NCI-H1105 (cell line): Measurements from ENCODE around the gene LCOR.
"Not testable (repeated sequence)": the region's sequence is repeated elsewhere in the genome, so short reads cannot be mapped to it uniquely, and the experiment has no call there.

Experiments
- DNase-seq: peaks from one replicate; lab custom pipeline; 2025; lab: John Stamatoyannopoulos, UW

Gene LCOR

DNA sequence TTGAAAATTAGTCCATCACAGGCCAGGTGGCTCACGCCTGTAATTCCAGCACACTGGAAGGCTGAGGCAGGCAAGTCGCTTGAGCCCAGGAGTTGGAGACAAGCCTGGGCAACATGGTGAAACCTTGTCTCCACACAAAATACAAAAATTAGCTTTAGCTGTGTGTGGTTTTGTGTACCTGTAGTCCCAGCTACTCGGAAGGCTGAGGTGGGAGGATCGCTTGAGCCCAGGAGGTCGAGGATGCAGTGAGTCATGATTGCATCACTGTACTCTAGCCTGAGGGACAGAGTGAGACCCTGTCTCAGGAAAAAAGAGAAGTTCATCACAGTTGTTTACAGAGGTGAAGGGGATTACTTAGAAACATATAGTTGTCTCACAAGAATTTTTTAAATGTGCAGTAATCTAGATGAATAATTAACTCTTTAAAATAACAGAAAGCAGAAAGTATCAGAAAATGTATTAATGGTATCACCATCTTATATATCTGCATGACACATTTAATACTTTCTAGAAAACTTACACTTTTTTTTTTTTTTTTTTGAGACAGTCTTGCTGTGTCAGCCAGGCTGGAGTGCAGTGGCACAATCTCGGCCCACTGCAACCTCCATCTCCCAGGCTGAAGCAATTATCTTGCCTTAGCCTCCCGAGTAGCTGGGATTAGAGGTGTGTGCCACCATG is 8.9 kb downstream of the LCOR start:
- no peak for DNase-seq

DNA sequence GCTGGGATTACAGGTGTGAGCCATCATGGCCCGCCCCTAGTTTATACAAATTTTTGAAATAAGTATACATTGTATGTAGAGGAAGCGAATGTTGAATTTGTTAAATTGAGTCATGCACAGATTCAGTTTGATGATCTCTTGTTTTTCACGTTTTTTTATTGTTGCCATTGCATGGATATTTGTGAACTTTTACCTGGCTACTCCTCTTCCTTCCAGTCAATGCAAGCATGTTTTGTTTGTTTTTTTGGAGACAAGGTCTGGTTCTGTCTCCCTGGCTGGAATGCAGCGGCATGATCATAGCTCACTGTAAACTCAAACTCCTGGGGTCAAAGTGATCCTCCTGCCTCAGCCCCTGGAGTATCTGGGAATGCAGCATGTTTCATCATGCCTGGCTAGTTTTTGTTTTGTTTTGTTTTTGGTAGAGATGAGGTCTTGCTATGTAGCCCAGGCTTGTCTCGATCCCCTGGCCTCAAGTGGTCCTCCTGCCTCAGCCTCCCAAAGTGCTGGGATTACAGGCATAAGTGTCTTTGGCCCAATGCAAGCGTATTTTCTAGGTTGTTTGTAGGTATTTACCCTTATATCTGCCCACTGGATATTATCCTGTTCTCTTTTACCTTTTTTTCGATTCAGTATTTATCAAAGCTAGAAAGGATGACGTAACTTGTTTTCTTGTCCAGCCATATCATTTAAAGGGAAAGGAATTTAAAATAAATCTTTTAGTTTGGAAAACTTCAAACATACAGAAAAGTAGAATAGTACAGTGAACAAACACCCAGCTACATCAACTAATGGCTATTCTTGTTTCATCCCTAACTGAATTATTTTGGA is 11.0 kb downstream of the LCOR start:
- no peak for DNase-seq

DNA sequence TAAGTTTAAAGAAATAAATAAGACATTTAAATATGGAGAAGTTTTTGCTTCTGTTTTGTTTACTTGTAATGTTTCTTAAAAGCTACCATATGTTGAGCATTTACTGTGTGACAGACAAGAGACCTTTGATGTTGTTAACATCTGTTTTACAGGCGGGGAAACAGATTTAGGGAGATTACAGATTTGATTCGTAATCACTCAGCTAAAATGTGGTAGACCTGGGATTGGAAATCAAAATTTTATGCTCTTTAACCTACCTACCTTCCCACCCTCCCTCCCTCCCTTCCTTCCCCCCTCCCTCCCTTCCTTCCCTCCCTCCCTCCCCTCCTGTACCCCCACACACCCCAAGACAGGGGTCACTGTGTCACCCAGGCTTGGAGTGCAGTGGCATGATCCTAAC is 11.7 kb downstream of the LCOR start:
- DNase-seq = no peak

DNA sequence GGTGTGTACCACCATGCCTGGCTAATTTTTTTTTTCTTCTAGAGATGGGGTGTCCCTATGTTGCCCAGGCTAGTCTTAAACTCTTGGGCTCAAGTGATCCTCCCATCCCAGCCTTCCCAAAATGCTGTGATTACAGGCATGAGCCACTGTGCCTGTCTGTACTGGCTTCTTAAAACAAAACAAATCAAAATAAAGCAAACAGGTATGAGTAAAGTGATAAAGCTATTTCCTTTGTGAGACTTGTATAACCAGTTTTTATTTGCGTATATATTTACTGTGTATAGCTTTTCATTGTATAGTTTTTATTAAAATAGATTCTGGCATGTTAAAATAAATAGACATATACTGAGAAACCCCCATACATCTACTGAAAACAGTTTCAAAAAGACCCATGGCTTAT is 14.3 kb downstream of the LCOR start:
- DNase-seq = no peak

DNA sequence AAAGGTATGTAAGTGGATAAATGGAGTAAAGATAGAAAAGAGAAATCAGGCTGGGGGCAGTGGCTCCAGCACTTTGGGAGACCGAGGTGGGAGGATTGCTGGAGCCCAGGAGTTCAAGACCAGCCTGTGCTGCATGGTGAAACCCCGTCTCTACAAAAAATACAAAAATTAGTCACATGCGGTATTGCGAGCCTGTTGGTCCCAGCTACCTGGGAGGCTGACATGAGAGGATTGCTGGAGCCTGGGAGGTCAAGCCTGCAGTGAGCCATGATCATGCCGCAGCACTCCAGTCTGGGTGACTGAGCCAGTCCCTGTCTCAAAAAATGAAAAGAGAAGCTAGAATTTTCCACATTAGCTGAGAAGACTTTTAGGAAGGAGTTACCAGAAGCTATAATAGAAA is 14.8 kb downstream of the LCOR start:
- DNase-seq = no peak

DNA sequence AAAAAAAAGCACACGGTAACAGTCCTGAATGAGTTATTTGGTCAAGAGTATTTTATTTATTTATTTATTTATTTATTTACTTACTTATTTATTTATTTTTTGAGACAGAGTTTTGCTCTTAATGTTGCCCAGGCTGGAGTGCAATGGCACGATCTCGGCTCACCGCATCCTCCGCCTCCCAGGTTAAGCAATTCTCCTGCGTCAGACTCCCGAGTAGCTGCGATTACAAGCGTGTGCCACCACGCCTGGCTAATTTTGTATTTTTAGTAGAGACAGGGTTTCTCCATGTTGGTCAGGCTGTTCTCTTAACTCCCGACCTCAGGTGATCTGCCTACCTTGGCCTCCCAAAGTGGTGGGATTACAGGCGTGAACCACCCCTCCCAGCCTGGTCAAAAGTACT is 15.3 kb downstream of the LCOR start:
- DNase-seq = not testable (repeated sequence)

DNA sequence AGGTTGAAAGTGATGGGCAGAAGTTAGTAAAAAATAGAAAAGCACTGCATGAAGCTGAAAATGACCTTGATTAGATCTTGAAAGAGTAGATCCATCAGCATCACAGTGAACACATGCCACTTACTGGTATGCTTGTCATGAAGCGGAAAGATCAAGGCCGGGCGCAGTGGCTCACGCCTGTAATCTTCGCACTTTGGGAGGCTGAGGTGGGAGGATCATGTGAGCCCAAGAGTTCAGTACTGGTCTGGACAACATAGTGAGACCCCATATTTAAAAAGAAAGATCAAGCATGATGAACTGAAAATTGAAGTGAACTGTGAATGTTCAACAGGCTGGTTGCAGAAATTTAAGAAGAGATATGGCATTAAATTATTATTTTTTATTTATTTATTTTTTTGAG is 18.0 kb downstream of the LCOR start:
- no peak for DNase-seq

DNA sequence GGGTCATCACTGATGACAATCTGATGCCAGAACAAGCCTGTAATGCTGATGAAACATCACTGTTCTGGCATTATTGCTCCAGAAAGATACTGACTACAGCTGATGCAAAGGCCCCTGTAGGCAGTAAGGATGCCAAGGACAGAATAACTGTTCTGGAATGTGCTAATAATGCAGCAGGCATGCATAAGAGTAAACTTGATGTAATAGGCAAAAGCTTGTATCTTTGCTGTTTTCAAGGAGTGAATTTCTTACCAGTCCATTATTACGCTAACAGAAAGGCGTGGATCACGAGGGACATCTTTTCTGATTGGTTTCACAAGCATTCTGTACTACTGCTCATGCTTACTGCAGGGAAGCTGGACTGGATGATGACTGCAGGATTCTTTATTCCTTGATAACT is 18.7 kb downstream of the LCOR start:
- DNase-seq = no peak

DNA sequence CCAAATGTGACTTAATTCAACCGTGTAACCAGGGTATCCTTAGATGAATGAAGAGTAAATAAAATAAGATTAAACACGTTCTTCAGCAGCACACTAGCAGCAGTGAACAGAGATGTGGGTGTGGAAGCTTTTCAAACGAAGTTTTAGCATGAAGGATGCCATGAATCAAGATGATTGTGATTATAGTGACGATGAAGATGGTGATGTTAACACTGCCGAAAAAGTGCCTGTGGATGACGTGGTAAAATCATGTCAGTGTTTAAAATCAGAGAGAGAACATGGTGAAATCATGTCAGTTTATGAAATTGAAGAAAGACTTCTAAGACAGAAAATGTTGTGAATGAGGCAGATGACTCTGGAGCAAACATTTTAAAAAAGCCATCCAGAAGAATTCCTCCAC is 19.2 kb downstream of the LCOR start:
- DNase-seq = no peak

DNA sequence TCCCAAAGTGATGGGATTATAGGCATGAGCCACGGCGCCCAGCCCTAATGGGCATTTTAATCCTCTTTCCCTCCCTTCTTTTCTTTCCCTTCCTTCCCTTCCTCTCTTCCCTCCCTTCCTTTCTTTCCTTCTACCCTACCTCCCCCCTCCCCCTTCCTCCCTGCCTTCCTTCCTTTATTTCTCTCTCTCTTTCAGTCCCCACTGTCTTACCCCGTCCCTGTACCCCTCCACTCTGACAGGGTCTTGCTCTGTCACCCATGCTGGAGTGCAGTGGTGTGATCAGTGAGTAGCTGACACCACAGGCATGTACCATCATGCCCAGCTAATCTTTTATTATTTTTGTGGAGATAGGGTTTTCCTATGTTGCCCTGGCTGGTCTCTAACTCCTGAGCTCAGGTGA is 24.2 kb downstream of the LCOR start:
- DNase-seq = no peak

DNA sequence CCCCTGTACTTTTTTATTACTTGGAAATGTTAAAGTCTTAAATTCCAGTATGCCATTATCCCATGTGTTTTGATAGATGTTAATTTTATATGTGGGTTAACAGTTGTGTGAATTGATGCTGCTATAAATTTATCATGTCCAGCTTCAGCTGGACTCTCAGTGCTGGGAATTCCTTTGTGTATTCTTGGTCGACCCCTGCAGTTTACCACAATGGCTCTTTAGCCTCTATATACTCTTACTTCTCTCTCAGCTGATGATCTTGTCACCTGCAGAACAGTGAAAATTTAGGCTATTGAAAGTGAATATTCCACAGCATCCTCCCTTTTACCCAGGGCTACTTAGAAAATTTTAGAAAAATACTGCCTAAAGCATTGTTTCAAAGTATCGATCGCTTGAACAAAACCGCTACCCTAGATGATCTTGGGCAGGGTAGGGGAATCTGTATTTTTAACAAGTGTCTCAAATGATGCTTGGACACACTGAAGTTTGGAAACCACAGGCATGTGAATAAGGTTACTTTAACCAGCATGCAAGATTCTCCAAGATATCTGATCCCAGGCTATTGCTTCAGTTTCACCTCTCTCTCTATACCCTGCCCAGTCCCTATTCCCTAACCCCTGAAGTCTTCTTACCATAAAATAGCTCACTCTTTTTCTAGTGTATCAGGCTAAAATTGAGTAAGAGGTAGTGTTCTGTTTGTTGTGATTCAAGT is 25.4 kb downstream of the LCOR start:
- DNase-seq = no peak

DNA sequence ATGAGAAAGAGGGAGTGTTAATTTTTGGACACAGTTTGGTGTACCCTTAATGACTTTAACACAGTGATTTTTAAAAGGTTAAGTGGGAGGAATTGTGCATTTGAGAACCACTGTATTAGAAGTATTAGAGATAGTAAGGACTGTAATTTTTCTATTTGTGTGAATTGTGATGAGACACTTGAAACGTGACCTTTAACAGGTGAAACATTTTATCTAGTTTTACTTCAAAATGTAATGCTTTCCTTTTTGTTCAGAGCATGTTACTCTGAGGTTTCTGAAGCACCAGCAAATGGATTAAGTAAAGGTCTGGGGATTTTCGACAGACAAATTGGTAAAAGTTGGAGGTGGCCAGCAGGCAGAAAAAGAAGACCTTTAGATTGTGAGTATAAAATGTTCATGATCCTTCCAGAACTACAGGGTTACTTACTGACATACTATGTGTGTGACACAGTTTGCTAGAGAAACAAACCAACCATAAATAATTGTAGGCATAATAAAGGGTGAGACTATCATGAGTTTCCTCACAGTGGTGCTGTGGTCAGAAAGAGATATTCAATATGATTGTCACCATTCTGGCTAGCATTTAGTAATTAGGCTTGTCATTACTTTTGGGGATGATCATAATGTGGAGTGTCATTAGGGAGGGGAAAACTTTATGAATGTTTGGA is 26.1 kb downstream of the LCOR start:
- DNase-seq = no peak

DNA sequence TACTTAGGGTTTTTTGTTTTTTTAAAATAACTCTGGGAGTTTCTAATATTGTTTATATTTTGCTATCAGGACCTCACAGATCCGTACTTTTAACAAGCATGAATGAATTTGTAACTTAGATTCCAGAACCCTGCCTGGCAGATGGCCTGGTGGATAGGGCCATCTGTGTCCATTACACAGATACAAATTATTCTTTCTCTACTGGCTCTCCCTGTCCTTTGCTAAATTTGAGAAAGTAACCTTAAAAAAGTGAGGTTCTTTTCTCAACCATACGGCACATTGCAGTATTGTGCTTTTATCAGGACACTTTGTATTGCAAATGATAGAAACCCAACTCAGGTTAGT is 26.6 kb downstream of the LCOR start:
- no peak for DNase-seq

DNA sequence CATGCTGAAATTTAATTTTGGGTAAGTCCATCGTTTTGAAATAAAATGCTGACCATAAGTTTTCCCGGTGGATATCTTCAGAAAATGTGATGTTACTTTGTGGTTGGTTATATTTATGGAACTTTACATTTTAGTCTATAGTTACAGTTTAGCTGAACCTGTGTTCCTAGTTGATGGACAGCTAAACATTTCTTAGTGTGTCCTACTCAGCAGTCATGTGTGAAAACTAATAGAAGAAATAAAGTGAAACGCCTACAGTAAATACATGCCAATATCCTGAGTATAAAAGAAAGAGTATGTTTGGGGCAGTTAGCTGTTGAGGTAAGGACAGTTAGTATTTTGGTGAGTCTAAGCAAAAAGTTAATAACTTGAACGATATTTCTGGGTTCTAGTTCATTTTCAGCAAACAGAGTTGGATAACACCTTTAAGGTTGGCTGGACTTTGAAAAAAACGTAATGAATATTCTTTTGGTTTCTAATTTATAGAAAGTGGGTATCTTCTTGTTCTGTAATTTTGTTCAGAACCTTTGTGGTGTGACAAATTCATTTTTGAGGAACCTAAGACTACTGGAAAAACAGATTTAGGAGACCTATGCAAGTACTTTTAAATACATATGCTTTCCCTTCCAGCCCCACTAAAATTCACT is 28.7 kb downstream of the LCOR start:
- no peak for DNase-seq

DNA sequence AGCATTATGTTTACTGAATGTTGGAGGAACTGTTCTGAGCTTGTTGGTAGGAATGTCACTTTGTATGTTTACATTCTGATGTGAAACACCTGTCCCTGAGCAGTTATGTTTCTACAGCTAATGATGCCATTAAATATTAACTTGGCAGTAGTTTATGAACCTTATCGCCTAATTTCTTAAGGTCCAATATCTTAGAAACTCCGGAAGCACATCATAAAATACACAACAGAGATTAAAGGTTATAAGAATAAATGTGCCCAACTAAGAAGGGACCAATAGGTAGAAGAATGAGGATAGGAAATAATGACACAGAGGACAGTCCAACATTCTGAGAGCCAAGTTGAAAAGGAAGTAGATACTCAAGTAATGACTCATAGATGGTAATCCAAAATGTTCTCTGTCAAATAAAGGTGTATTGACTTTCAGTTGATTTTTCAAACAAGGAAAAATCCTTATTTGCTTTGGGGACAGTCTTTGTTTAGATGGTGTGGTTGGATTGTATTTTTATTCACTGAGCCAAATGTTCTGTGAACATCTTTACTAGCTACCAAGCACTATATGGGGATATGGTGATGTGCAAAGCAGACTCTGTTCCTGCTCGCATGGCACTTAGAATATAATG is 31.9 kb downstream of the LCOR start:
- DNase-seq = no peak

DNA sequence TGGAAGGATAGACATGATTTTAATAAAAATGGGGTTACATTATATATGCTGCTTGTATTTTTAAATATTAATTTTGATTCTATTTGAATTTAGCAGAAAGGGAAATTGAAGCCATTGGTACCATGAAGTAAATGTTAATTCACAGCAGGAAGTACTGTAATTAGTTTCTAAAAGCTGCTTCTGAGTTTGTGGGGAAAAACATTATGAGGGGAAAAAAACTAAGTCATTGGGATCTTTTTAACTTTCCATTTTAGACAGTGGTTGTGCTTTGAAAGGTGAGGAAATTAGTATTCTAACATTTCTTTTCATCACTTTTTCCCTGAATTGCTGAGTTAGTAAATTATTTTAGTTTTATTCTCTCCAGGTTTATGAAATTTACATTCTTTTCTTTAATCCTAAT is 41.0 kb downstream of the LCOR start:
- no peak for DNase-seq

DNA sequence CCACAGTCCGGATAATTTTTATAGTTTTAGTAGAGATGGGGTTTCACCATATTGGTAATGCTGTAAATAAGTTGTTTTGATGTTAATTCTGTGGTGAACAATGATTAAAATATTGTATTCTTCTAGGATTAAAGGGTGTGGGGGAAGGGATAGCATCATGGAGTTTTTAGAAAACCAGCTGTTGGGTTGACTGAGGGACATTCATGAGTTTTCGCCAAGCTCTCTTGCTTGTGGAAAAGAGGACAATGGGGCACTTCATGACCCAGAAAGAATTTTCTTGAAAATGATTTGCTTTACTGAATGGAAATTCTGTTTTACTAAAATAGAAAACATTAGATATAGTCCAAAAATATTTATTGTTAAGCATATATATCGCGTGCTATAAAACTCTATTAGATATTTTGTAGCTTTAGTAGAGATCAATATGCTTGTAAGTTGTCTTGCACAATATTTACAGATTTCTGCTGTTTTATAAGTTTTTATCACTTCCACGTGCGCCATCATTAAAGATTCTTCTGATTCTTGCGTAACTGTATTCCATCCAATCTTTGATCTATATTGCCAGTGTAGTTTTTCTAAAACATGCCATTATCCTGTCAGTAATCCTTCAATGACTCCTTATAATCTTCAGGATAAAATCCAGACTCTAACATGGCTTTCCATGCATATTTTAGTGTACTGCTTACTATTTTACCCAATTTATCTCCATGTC is 41.8 kb downstream of the LCOR start:
- no peak for DNase-seq

DNA sequence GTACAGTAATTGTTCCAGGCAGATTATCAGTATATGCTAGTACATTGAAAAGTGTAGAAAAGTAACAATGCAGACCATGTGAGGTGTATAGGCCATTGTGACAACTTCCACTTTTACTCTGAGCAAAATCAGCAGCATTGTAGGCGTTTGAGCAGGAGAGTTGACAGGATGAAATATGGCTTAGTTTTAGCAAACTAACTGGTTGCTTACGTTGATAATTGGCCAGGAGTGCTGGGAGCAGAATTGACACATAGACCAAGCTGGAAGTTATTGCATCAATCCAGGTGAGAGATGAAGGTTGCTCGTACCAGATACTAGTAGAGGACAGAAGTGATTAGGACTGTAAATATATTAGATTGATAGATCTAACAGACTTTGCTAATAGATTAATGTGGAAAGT is 46.0 kb downstream of the LCOR start:
- DNase-seq = no peak

DNA sequence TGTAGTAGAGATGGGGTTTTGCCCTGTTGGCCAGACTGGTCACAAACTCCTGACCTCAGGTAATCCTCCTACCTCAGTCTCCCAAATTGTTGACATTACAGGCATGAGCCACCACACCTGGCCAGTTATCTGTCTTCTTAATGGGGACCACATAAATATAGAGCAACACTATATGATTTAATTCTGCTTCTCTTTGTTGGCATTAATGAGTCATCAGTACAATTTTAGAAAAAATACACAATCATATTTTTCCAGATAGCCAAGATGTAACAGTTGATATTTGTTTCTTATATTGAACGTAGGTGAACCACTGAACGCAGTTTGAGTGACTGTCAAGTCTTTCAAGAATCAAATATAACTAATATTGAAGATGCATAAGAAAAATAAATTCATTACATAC is 48.5 kb downstream of the LCOR start:
- no peak for DNase-seq

DNA sequence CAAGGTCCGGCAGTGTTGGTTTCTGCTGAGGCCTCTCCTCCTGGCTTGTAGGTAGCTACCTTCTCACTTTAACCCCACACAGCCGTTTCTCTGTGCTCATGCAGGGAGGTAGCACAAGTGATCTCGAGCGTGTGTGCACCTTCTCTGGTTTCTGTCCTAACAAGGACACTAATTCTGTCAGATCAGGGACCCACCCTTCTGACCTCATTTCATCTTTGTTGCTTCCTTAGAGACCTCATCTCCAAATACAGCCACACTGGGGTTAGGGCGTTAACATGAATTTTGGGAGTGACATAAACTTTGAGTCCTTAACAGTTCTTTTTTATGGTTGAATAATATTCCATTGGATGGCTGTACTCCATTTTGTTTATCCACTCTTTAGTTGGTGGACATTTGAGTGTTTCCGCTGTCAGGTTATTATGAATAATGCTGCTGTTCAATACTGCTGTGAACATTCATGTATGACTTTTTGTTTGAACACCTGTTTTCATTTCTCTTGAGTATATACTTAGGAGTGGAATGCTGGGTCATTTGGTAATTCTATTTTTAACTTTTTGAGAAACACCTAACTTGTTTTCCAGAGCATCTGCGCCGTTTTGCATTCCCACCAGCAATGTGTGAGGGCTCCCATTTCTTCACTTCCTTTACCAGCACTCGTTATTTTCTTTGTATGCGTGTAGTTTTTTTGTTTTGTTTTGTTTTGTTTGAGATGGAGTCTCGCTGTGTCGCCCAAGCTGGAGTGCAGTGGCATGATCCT is 57.5 kb downstream of the LCOR start:
- no peak for DNase-seq

DNA sequence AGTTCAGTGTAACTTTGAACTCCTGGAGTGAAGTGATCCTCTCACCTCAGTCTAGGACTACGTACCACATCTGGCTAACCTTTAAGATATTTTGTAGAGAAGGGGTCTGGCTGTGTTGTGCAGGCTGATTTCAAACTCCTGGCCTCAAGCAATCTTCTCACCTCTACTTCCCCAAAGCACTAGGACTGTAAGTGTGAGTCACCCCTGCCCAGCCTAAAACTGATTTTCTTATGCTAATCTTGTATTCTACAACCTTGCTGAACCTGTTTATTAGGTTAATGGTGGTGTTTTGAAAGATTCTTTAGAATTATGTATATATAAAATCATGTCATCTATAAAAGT is 58.0 kb downstream of the LCOR start:
- no peak for DNase-seq
